ENCODE measurements around the gene NOP16.

- TF ChIP-seq CTCF (IDR thresholded peaks at IDR 0.05), result no peak
- TF ChIP-seq POLR2A (IDR thresholded peaks at IDR 0.05), result no peak
Observed at GRCh38 chr5:176342158-176342483, 46.3 kb downstream of the NOP16 start.
